RWPE2 (cell line): ENCODE results near the gene C2orf76.

Experiments used
- ATAC-seq: fragments of 200-7000 bp; cut with Tn5 transposase; 3 replicates; pipeline ENCODE4 v1.9.1; 2021; ENCODE audit warnings: low read depth
- DNase-seq: peaks from one replicate; pipeline ENCODE4 v3.0.0-alpha.2; 2020; ENCODE audit warnings: low spot score
- H3K27ac ChIP-seq: fragments of 450-650 bp; 2 replicates; pipeline ENCODE4 v1.5.1; 2017; ENCODE audit warnings: mild to moderate bottlenecking; ENCODE audit not compliant: poor library complexity, severe bottlenecking
- H3K27me3 ChIP-seq: fragments of 250-450 bp; sonication (Bioruptor Pico); 2 replicates; pipeline ENCODE4 v1.5.1; 2021; ENCODE audit warnings: mild to moderate bottlenecking, moderate library complexity; ENCODE audit not compliant: insufficient read depth, poor library complexity, severe bottlenecking
- H3K36me3 ChIP-seq: fragments of 250-450 bp; sonication (Bioruptor Pico); 2 replicates; pipeline ENCODE4 v1.5.1; 2020; ENCODE audit warnings: low read depth, mild to moderate bottlenecking, moderate library complexity
- H3K4me1 ChIP-seq: fragments of 250-450 bp; sonication (Bioruptor Pico); 2 replicates; pipeline ENCODE4 v1.5.1; 2021; ENCODE audit warnings: mild to moderate bottlenecking, moderate library complexity; ENCODE audit not compliant: insufficient read depth, poor library complexity, severe bottlenecking
- H3K4me3 ChIP-seq: fragments of 250-450 bp; sonication (Bioruptor Pico); 2 replicates; pipeline ENCODE4 v1.5.1; 2021; ENCODE audit warnings: mild to moderate bottlenecking, moderate library complexity; ENCODE audit not compliant: severe bottlenecking
- H3K9me3 ChIP-seq: fragments of 250-450 bp; sonication (Bioruptor Pico); 2 replicates; pipeline ENCODE4 v1.5.1; 2021; ENCODE audit warnings: mild to moderate bottlenecking, moderate library complexity; ENCODE audit not compliant: severe bottlenecking
- TF ChIP-seq, protein P1 (sequence below): fragments of 450-650 bp; IDR thresholded peaks from one replicate; pipeline ENCODE4 v1.5.1; 2017; ENCODE audit warnings: mild to moderate bottlenecking, moderate library complexity; ENCODE audit not compliant: poor library complexity, severe bottlenecking

The C2orf76 gene

DNA sequence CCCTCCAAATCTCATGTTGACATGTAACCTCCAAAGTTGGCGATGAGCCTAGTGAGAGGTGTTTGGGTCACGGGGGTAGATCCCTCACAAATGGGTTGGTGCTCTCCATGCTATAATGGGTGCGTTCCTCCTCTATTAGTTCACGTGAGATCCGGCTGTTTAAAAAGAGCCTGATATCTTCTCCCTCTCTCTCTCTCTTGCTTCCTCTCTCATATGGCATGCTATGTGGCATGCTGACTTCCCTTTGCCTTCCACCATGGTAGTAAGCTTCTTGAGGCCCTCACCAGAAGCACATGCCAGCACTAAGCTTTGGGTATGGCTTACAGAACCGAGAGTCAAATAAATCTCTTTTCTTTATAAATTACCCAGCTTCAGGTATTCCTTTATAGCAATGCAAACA, 39.2 kb downstream of the C2orf76 start:
- H3K4me3 ChIP-seq, result no peak overlapping the region
- H3K36me3 ChIP-seq, result no peaks in the 10 kb centered on the region
- H3K9me3 ChIP-seq, result no peaks in the 10 kb centered on the region
- H3K27me3 ChIP-seq, result no peaks in the 10 kb centered on the region
- TF ChIP-seq, protein P1, sequence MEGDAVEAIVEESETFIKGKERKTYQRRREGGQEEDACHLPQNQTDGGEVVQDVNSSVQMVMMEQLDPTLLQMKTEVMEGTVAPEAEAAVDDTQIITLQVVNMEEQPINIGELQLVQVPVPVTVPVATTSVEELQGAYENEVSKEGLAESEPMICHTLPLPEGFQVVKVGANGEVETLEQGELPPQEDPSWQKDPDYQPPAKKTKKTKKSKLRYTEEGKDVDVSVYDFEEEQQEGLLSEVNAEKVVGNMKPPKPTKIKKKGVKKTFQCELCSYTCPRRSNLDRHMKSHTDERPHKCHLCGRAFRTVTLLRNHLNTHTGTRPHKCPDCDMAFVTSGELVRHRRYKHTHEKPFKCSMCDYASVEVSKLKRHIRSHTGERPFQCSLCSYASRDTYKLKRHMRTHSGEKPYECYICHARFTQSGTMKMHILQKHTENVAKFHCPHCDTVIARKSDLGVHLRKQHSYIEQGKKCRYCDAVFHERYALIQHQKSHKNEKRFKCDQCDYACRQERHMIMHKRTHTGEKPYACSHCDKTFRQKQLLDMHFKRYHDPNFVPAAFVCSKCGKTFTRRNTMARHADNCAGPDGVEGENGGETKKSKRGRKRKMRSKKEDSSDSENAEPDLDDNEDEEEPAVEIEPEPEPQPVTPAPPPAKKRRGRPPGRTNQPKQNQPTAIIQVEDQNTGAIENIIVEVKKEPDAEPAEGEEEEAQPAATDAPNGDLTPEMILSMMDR, result no peak
- H3K4me1 ChIP-seq, result peaks cover 2% of the 10 kb centered on the region
- H3K27ac ChIP-seq, result no peak overlapping the region
- ATAC-seq (no peak), DNase-seq (no peak)

DNA sequence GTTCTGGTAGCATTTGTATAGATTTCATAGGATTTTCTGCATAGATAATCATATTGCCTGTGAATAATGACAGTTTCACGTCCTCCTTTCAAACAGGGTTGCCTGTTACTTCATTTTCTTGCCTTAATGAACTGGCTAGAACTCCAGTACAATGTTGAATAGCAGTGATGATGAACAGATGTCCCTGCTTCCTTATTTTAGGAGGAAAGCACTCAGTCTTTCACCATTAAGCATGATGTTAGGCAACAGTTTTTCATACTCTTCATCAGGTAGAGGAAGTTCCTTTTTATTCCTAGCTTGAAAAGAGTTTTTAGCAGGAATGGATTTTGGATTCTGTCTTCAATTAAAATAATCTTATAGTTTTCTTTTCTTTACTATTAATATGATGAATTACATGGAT, 39.7 kb downstream of the C2orf76 start:
- Histone ChIP-seq H3K36me3 (no peaks in the 10 kb centered on the region), H3K4me1 (peaks cover 2% of the 10 kb centered on the region), H3K9me3 (no peaks in the 10 kb centered on the region), H3K27ac (no peak overlapping the region), H3K4me3 (no peak overlapping the region), H3K27me3 (no peaks in the 10 kb centered on the region)
- ATAC-seq (no peak), DNase-seq (no peak)
- TF ChIP-seq, protein P1, result no peak

DNA sequence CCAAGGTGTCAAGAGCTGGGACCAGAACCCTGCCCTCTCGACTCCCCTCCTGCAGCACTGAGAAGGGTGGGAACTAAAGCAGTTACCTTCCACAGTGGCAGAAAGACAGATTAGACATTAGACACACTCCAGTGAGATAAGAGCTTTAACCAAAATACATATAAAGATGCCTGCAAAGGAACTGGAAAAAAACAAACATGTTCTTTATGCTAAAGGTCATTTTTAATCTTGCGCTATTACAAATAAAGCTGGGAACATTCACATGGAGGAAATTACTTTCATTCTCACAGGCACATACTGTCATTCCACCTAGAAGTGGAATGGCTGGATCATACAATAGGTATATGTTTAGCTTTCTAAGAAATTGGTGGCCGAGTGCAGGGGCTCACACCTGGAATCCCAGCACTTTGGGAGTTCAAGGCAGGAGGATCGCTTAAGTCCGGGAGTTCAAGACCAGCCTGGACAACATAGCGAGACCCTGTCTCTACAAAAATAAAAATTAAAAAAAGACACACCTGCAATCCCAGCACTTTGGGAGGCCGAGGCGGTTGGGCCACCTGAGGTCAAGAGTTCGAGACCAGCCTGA, 41.9 kb downstream of the C2orf76 start:
- TF ChIP-seq, protein P1, result no peak
- DNase-seq, result no peak
- Histone ChIP-seq H3K4me1 (peaks cover 2% of the 10 kb centered on the region), H3K9me3 (no peaks in the 10 kb centered on the region), H3K4me3 (no peak overlapping the region), H3K27me3 (no peaks in the 10 kb centered on the region), H3K36me3 (no peaks in the 10 kb centered on the region), H3K27ac (no peak overlapping the region)
- no peak for ATAC-seq

DNA sequence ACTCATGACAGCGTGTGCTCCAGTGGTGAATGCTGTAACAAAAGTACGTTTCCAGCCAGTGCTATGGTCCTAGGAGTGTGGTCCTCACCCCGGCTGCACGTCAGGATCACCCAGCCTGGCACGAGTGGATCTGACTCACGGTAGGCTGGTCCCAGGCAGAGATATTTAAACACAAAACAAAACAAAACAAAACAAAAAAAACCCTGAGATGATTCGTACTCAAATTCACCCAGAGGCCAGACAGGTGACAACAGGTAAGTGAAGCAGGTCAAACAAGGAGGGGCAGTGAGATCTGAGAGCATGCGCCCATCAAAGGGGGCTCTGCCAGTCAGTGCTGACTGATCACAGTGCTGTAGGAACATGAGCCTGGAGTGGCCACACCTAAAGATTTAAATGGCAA, 43.2 kb downstream of the C2orf76 start:
- H3K4me1 ChIP-seq, result peaks cover 2% of the 10 kb centered on the region
- no peaks in the 10 kb centered on the region for H3K27me3 ChIP-seq
- no peaks in the 10 kb centered on the region for H3K36me3 ChIP-seq
- no peak overlapping the region for H3K27ac ChIP-seq
- TF ChIP-seq, protein P1, result no peak
- 0 out of 3 replicates have a peak, but pooled peaks have one; percentile 36 for ATAC-seq
- no peak overlapping the region for H3K4me3 ChIP-seq
- H3K9me3 ChIP-seq, result no peaks in the 10 kb centered on the region
- DNase-seq, result no peak

DNA sequence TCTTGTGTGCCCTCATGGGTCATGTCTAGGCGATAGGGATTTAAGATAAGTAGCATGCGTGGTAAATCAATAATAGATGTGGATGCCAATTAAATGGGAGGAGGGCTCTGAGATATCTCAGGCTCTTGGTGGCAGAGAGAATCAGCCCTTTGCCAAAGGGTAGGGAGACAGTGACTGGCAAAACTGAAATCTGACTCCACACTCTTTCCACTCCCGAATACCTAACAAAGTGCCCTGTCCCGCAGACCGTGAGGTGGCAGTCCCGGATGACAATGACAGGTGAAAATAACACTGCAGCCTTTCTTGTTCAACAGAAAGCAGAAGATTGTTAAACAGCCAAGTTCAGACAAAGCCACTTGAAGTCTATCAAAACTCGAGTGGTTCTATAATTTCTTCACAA, 47.0 kb downstream of the C2orf76 start:
- H3K4me3 ChIP-seq, result no peak overlapping the region
- peaks cover 2% of the 10 kb centered on the region for H3K4me1 ChIP-seq
- no peak for DNase-seq
- TF ChIP-seq, protein P1, result no peak
- ATAC-seq, result no peak
- no peaks in the 10 kb centered on the region for H3K27me3 ChIP-seq
- H3K36me3 ChIP-seq, result no peaks in the 10 kb centered on the region
- no peaks in the 10 kb centered on the region for H3K9me3 ChIP-seq
- H3K27ac ChIP-seq, result no peak overlapping the region
